WTC11 (cell line): Measurements from ENCODE around the gene IKBKG.

ENCODE experiments used
- CTCF ChIP-seq: fragments of 200-600 bp; IDR thresholded peaks from 2 replicates; pipeline ENCODE4 v1.8.0; 2022; ENCODE audit warnings: antibody characterized with exemption
- ELF4 ChIP-seq: sonication (generic); formaldehyde crosslinking; IDR thresholded peaks from 2 replicates; pipeline ENCODE4 v1.8.1; 2022; ENCODE audit warnings: low read depth, mild to moderate bottlenecking, moderate library complexity, missing genetic modification reagents
- ESRRA ChIP-seq: sonication (generic); formaldehyde crosslinking; IDR thresholded peaks from 2 replicates; pipeline ENCODE4 v1.8.1; 2022; ENCODE audit warnings: mild to moderate bottlenecking, missing genetic modification reagents, borderline replicate concordance
- FOXK1 ChIP-seq: sonication (generic); formaldehyde crosslinking; IDR thresholded peaks from 2 replicates; pipeline ENCODE4 v1.8.0; 2022; ENCODE audit warnings: mild to moderate bottlenecking, moderate library complexity, missing genetic modification reagents
- HMGA2 ChIP-seq: fragments of 250-450 bp; sonication (Bioruptor Pico); IDR thresholded peaks from 2 replicates; pipeline ENCODE4 v1.4.0; 2021; ENCODE audit warnings: mild to moderate bottlenecking, moderate library complexity
- IRF2 ChIP-seq: sonication (generic); formaldehyde crosslinking; IDR thresholded peaks from 2 replicates; pipeline ENCODE4 v1.8.0; 2022; ENCODE audit warnings: low read depth, missing genetic modification reagents, borderline replicate concordance
- MAX ChIP-seq: sonication (generic); formaldehyde crosslinking; IDR thresholded peaks from 2 replicates; pipeline ENCODE4 v1.8.0; 2022; ENCODE audit warnings: mild to moderate bottlenecking, missing genetic modification reagents
- NR1H2 ChIP-seq: sonication (generic); formaldehyde crosslinking; IDR thresholded peaks from 2 replicates; pipeline ENCODE4 v1.9.0; 2021; ENCODE audit warnings: mild to moderate bottlenecking, moderate library complexity, missing genetic modification reagents
- ZNF121 ChIP-seq: sonication (generic); formaldehyde crosslinking; IDR thresholded peaks from 2 replicates; pipeline ENCODE4 v1.8.0; 2023; ENCODE audit warnings: missing genetic modification reagents
- TF ChIP-seq, protein P1 (sequence below): fragments of 250-450 bp; sonication (Bioruptor Pico); IDR thresholded peaks from 2 replicates; pipeline ENCODE4 v1.9.0; 2021; ENCODE audit warnings: mild to moderate bottlenecking

- TF ChIP-seq CTCF (no peak), ELF4 (CRISPR knock-in tag) (no peak), ESRRA (no peak), HMGA2 (CRISPR knock-in tag) (no peak), NR1H2 (CRISPR knock-in tag) (no peak), ZNF121 (CRISPR knock-in tag) (no peak), IRF2 (CRISPR knock-in tag) (no peak), MAX (CRISPR knock-in tag) (no peak), FOXK1 (CRISPR knock-in tag) (no peak)
- TF ChIP-seq, protein P1, sequence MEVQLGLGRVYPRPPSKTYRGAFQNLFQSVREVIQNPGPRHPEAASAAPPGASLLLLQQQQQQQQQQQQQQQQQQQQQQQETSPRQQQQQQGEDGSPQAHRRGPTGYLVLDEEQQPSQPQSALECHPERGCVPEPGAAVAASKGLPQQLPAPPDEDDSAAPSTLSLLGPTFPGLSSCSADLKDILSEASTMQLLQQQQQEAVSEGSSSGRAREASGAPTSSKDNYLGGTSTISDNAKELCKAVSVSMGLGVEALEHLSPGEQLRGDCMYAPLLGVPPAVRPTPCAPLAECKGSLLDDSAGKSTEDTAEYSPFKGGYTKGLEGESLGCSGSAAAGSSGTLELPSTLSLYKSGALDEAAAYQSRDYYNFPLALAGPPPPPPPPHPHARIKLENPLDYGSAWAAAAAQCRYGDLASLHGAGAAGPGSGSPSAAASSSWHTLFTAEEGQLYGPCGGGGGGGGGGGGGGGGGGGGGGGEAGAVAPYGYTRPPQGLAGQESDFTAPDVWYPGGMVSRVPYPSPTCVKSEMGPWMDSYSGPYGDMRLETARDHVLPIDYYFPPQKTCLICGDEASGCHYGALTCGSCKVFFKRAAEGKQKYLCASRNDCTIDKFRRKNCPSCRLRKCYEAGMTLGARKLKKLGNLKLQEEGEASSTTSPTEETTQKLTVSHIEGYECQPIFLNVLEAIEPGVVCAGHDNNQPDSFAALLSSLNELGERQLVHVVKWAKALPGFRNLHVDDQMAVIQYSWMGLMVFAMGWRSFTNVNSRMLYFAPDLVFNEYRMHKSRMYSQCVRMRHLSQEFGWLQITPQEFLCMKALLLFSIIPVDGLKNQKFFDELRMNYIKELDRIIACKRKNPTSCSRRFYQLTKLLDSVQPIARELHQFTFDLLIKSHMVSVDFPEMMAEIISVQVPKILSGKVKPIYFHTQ (CRISPR knock-in tag): no peak
Observed at GRCh38 chrX:154535892-154536291, 11.5 kb upstream of the IKBKG start.
